ENCODE measurements around the gene SOBP. TPM values are rescaled to one million over a fixed set of nuclear protein-coding genes. Genes with fewer than 3 reads are reported as not detected.

The SOBP gene
- polyA plus RNA-seq, 1 donor (not counting 4 experiments of a cell fraction or from before 2014, with no cell fraction given) = not detected

DNA sequence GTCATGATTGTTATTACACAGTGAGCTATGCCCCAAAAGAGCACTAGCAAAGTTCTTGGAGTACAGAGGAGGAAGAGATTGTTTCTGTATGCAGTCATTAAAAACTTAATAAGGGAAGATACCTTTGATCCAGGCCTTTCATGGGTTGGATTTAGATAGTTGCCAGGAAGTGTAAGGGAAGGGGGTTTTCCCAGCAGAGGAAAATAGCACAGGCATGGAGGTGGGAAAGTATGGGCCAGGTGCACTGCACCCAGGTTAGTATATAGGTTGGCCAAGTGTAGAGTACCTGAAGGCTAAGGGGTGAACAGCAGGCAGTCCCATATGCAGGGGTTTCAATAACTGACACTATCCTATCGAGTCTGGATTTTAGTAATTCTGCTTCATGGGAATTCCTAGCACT is 101.4 kb downstream of the SOBP start:
- Histone ChIP-seq H3K4me2 (ENCODE audit: control insufficient read depth, extremely low read depth, insufficient read depth, low read depth, low read length) (no peak overlapping the region), H3K9me3 (ENCODE audit: control insufficient read depth, low read depth, low read length) (no peaks in the 10 kb centered on the region), H3K36me3 (ENCODE audit: control insufficient read depth in 2 of 2, extremely low read depth in 1 of 2, insufficient read depth in 2 of 2, low read length in 2 of 2) (no peaks in the 10 kb centered on the region), H3K9me1 (ENCODE audit: control insufficient read depth, extremely low read depth, insufficient read depth, low read length) (no peaks in the 10 kb centered on the region), H3K27ac (ENCODE audit: control insufficient read depth, insufficient read depth, low read length) (no peak overlapping the region), H2AFZ (ENCODE audit: control insufficient read depth, low read length) (no peak overlapping the region), H3K9ac (ENCODE audit: control insufficient read depth, extremely low read depth, insufficient read depth, low read length) (no peak overlapping the region), H3K27me3 (ENCODE audit: control insufficient read depth, extremely low read depth, insufficient read depth, low read length) (peaks cover 6% of the 10 kb centered on the region), H3K4me3 (ENCODE audit: control insufficient read depth in 2 of 3, extremely low read depth in 1 of 3, insufficient read depth in 2 of 3, low read depth in 1 of 3, low read length in 3 of 3) (no peak overlapping the region), H3K79me2 (ENCODE audit: control insufficient read depth, insufficient read depth, low read length) (no peaks in the 10 kb centered on the region), H4K20me1 (ENCODE audit: control insufficient read depth, extremely low read depth, insufficient read depth, low read length) (no peaks in the 10 kb centered on the region), H3K4me1 (ENCODE audit: control insufficient read depth, extremely low read depth, insufficient read depth, low read length) (no peaks in the 10 kb centered on the region)
- DNase-seq (ENCODE audit: low read depth, low spot score) = no peak
- no peak for FAIRE-seq
- TF ChIP-seq, protein P1, sequence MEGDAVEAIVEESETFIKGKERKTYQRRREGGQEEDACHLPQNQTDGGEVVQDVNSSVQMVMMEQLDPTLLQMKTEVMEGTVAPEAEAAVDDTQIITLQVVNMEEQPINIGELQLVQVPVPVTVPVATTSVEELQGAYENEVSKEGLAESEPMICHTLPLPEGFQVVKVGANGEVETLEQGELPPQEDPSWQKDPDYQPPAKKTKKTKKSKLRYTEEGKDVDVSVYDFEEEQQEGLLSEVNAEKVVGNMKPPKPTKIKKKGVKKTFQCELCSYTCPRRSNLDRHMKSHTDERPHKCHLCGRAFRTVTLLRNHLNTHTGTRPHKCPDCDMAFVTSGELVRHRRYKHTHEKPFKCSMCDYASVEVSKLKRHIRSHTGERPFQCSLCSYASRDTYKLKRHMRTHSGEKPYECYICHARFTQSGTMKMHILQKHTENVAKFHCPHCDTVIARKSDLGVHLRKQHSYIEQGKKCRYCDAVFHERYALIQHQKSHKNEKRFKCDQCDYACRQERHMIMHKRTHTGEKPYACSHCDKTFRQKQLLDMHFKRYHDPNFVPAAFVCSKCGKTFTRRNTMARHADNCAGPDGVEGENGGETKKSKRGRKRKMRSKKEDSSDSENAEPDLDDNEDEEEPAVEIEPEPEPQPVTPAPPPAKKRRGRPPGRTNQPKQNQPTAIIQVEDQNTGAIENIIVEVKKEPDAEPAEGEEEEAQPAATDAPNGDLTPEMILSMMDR (optimal IDR thresholded peaks at IDR 0.05 in 1 of 3, IDR thresholded peaks at IDR 0.05 in 1 of 3, conservative IDR thresholded peaks at IDR 0.05 in 1 of 3; ENCODE audit: extremely low read depth in 1 of 3, insufficient read depth in 2 of 3, low read length in 3 of 3) = no peak
- no peak for TF ChIP-seq EZH2 (IDR thresholded peaks at IDR 0.05; ENCODE audit: low read length)
- dilution Hi-C loops (cut with MboI; ENCODE audit: extremely low pct_ligation_motif_present, low sequenced_read_pairs) = no loop called here

DNA sequence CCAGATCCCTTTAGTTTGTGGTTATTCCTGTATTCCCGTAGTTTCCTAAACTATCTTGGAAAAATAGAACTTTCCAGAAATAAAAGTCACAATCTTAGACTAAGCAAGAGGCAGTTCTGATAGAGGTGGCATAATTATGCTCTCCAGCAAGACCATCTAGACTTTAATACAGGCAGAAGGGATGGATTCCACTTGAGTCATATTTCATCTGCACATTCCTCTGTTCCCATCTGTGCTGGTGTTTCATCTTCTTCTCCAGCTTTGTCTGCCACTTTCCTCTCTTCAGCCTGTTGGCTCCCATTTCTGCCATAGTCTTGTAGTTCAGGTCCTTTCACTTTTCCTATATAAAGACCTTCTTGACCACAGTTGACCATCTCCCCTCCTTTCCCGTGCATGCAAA is 102.9 kb downstream of the SOBP start:
- no peak for DNase-seq (ENCODE audit: low read depth, low spot score)
- dilution Hi-C loops (cut with MboI; ENCODE audit: extremely low pct_ligation_motif_present, low sequenced_read_pairs) = no loop called here
- no peaks in the 10 kb centered on the region for H3K4me1 ChIP-seq (ENCODE audit: control insufficient read depth, extremely low read depth, insufficient read depth, low read length)

More for the DNA sequence above, 102.9 kb downstream of the SOBP start:
- no peaks in the 10 kb centered on the region for H3K36me3 ChIP-seq (ENCODE audit: control insufficient read depth in 2 of 2, extremely low read depth in 1 of 2, insufficient read depth in 2 of 2, low read length in 2 of 2)
- H3K4me3 ChIP-seq (ENCODE audit: control insufficient read depth in 2 of 3, extremely low read depth in 1 of 3, insufficient read depth in 2 of 3, low read depth in 1 of 3, low read length in 3 of 3) = no peak overlapping the region
- no peak overlapping the region for H2AFZ ChIP-seq (ENCODE audit: control insufficient read depth, low read length)
- FAIRE-seq = no peak
- H3K9me1 ChIP-seq (ENCODE audit: control insufficient read depth, extremely low read depth, insufficient read depth, low read length) = no peaks in the 10 kb centered on the region
- H3K9me3 ChIP-seq (ENCODE audit: control insufficient read depth, low read depth, low read length) = no peaks in the 10 kb centered on the region
- TF ChIP-seq, protein P1 (optimal IDR thresholded peaks at IDR 0.05 in 1 of 3, IDR thresholded peaks at IDR 0.05 in 1 of 3, conservative IDR thresholded peaks at IDR 0.05 in 1 of 3; ENCODE audit: extremely low read depth in 1 of 3, insufficient read depth in 2 of 3, low read length in 3 of 3) = no peak
- TF ChIP-seq EZH2 (IDR thresholded peaks at IDR 0.05; ENCODE audit: low read length) = no peak
- H3K9ac ChIP-seq (ENCODE audit: control insufficient read depth, extremely low read depth, insufficient read depth, low read length) = no peak overlapping the region
- H3K4me2 ChIP-seq (ENCODE audit: control insufficient read depth, extremely low read depth, insufficient read depth, low read depth, low read length) = no peak overlapping the region
- H3K27me3 ChIP-seq (ENCODE audit: control insufficient read depth, extremely low read depth, insufficient read depth, low read length) = peaks cover 6% of the 10 kb centered on the region
- H3K79me2 ChIP-seq (ENCODE audit: control insufficient read depth, insufficient read depth, low read length) = no peaks in the 10 kb centered on the region
- H4K20me1 ChIP-seq (ENCODE audit: control insufficient read depth, extremely low read depth, insufficient read depth, low read length) = no peaks in the 10 kb centered on the region
- H3K27ac ChIP-seq (ENCODE audit: control insufficient read depth, insufficient read depth, low read length) = no peak overlapping the region
